Thyroid gland (tissue), 4 donors: Measurements from ENCODE around the gene PTCH1. TPM values are rescaled to one million over a fixed set of nuclear protein-coding genes. Genes with fewer than 3 reads are reported as not detected.

Experiments
- DNase-seq, 2 donors: peaks; one replicate each; pipeline ENCODE4 v3.0.0-alpha.2; 2019
- H3K27ac ChIP-seq, 3 donors: fragments of 200-600 bp; sonication (generic); 1 replicate in 2 of 3; 2 replicates in 1 of 3; pipeline ENCODE4 v1.5.1; 2016 to 2019; ENCODE audit warnings: mild to moderate bottlenecking in 1 of 3, moderate library complexity in 1 of 3
- H3K27me3 ChIP-seq: fragments of 200-600 bp; sonication (generic); one replicate; pipeline ENCODE4 v1.5.1; 2019
- H3K36me3 ChIP-seq, 2 donors: fragments of 200-600 bp; sonication (generic); one replicate each; pipeline ENCODE4 v1.5.1; 2016 to 2019
- H3K4me1 ChIP-seq, 2 donors: fragments of 200-600 bp; sonication (generic); one replicate each; pipeline ENCODE4 v1.5.1; 2017 to 2019
- H3K4me3 ChIP-seq, 3 donors: fragments of 200-600 bp; sonication (generic); replicated peaks in 1 of 3; 1 replicate in 2 of 3; 2 replicates in 1 of 3; pipeline ENCODE4 v1.5.1; 2016; ENCODE audit warnings: mild to moderate bottlenecking in 1 of 3
- H3K9me3 ChIP-seq: fragments of 200-600 bp; sonication (generic); one replicate; pipeline ENCODE4 v1.5.1; 2017
- CTCF ChIP-seq, 6 experiments: fragments of 200-600 bp in 3 of 6; fragments of 450-650 bp in 3 of 6; sonication (generic) in 3 of 6; IDR thresholded peaks; one replicate each; pipeline ENCODE4 v1.5.1; 2016 to 2019; ENCODE audit warnings: antibody characterized with exemption in 6 of 6, mild to moderate bottlenecking in 2 of 6, inconsistent platforms in 1 of 6, moderate library complexity in 1 of 6
- POLR2A ChIP-seq, 2 donors: fragments of 450-650 bp; IDR thresholded peaks; one replicate each; pipeline ENCODE4 v1.6.1; 2017; ENCODE audit warnings: antibody characterized with exemption in 2 of 2, mild to moderate bottlenecking in 2 of 2, moderate library complexity in 1 of 2
- WGBS, 2 donors: methylation state at CpG; one replicate each; pipeline ENCODE4 v1.1.5; 2017; 5-methylcytosine and 5-hydroxymethylcytosine counted together
- intact Hi-C: fragments of 100-400 bp; cut with DNase I; formaldehyde crosslinking; loops from one replicate; pipeline ENCODE4 v1.15.1; 2023
- total RNA-seq, 4 donors: library from RNA; depleted of rRNA; stranded (reverse); fragments of >200 nt; gene quantifications; one replicate each; pipeline ENCODE4 v1.2.3, GENCODE V29; 2016

PTCH1 gene
- total RNA-seq, 4 donors from 2014 or later = 10.7 to 293 (median 16.3) TPM

- Histone ChIP-seq H3K36me3 (no peaks in the 10 kb centered on the region), H3K27ac (no peak overlapping the region), H3K4me1 (peaks cover 20 to 39% of the 10 kb centered on the region in 2 donors), H3K9me3 (no peaks in the 10 kb centered on the region), H3K4me3 (no peak overlapping the region), H3K27me3 (no peaks in the 10 kb centered on the region)
- TF ChIP-seq CTCF (IDR thresholded peaks at IDR 0.05) = no peak
- no peak for TF ChIP-seq POLR2A (IDR thresholded peaks at IDR 0.05)
- intact Hi-C loops = loop anchor here (5.0 kb wide), 1 partner anchor 34 kb away; no protein-coding TSS in a partner anchor
- WGBS, 2 donors = 92 to 93% methylated on average over 12 of the region's 12 CpGs
- DNase-seq = no peak
Measured at GRCh38 chr9:95495961-95496360, 20.8 kb downstream of the PTCH1 start.

DNA sequence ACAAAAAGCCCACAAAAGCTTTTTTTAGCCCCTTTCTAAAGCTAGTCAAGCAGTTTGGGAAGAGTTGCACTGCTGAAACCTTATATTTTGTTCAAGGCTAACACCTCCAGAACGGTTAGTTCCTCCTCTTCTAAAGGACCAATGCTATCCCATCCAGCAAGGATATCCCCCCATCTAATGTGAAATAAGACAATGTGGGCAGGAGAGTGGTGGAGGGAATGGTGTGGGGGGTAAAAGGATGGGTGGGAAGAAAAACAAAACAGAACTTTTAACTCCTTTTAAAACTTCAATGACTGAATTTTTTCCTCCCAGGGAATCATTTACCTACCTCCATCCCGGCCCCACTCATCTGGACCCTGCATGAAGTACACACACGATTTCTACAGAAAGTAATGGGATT, 21.2 kb downstream of the PTCH1 start:
- no peak overlapping the region for H3K27ac ChIP-seq
- intact Hi-C loops = loop anchor here (5.0 kb wide), 1 partner anchor 33 kb away; no protein-coding TSS in a partner anchor
- TF ChIP-seq POLR2A (IDR thresholded peaks at IDR 0.05) (no peak), CTCF (IDR thresholded peaks at IDR 0.05) (no peak)
- no peaks in the 10 kb centered on the region for H3K36me3 ChIP-seq
- no peak overlapping the region for H3K4me3 ChIP-seq
- H3K9me3 ChIP-seq = no peaks in the 10 kb centered on the region
- no peaks in the 10 kb centered on the region for H3K27me3 ChIP-seq
- 90 to 92% methylated on average over 3 of the region's 3 CpGs for WGBS, 2 donors
- no peak for DNase-seq
- peaks cover 20 to 39% of the 10 kb centered on the region in 2 donors for H3K4me1 ChIP-seq

DNA sequence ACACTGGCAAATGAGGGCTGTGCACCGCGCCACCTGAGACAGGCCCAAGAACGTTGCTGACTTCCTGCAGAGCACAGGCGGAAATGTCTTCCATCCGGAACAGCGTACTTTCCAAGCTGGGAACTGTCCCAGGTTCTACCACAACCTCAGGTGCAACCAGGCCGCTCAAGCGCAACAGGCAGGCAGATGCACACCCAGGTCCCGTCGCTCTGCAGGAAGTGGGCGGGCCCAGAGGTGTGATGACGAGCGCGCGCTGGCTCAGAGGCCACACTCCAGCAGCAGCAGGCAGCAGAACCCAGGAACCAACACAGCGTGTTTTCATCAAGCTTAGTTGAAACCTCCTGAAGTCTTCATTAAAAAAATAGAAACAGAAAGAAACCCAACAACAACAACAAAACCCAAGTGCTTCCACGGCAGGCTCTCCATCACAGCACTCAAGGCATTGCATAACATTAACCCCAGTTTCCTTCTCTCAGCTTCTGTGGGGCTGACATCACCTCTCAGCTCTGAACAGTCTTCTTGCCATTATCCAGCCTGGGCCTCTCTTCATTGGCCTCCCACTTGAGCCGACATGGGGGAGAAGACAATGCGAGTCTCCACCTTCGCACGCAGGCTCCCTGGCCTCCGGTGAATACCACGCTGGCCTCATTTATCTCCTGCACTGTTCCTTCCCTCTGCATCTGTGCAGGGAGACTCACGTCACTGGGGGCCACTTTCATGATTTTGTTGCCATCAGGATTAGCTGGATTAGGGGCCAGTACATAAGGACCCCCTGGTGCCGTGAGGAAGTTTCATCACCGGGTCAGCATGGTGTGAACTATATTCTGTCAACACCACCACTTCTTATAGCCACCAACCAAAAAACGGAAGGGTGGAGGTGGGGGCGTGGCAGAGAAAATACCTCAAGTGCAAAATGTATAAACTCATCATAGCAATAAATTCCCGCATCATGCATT, 22.1 kb downstream of the PTCH1 start:
- Histone ChIP-seq H3K4me1 (peaks cover 16 to 31% of the 10 kb centered on the region in 2 donors), H3K27me3 (no peaks in the 10 kb centered on the region), H3K9me3 (no peaks in the 10 kb centered on the region), H3K4me3 (no peak overlapping the region), H3K36me3 (no peaks in the 10 kb centered on the region), H3K27ac (peak overlapping the region; percentile 36 to 64 (median 59))
- peak; percentile 93 to 95 for DNase-seq
- 49 to 57% methylated on average over 27 to 29 of the region's 29 CpGs for WGBS, 2 donors
- intact Hi-C loops = loop anchor here (5.0 kb wide), 1 partner anchor 32 kb away; no protein-coding TSS in a partner anchor
- TF ChIP-seq POLR2A (IDR thresholded peaks at IDR 0.05) = peak in 1 of 2 donors; percentile 51
- TF ChIP-seq CTCF (IDR thresholded peaks at IDR 0.05) = no peak

DNA sequence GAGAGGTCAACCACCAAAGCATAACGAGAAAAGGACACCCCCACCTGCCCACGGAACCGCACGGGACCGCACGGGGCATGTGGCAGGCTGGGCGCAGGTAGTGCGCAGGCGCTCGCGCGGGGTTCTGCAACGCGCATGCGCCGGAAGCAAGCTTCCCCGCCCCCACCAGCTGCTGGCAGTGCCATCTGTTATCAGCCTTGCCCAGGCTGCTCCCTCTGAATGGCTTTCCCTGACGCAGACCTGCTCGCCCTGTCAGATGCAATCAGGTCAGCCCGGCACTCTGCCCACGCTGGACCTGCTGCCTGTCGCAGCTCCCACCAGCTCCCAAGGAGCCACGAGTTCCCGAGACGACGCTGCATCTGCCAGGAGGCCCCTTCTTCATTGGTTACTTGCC, 22.8 kb downstream of the PTCH1 start:
- Histone ChIP-seq H3K36me3 (no peaks in the 10 kb centered on the region), H3K9me3 (no peaks in the 10 kb centered on the region), H3K4me3 (no peak overlapping the region), H3K4me1 (peaks cover 9 to 24% of the 10 kb centered on the region in 2 donors), H3K27me3 (no peaks in the 10 kb centered on the region), H3K27ac (peak overlapping the region; percentile 36 to 59 (median 46))
- intact Hi-C loops = no loop called here
- 89 to 92% methylated on average over 25 to 26 of the region's 26 CpGs for WGBS, 2 donors
- TF ChIP-seq POLR2A (IDR thresholded peaks at IDR 0.05) (no peak), CTCF (IDR thresholded peaks at IDR 0.05) (no peak)
- no peak for DNase-seq

DNA sequence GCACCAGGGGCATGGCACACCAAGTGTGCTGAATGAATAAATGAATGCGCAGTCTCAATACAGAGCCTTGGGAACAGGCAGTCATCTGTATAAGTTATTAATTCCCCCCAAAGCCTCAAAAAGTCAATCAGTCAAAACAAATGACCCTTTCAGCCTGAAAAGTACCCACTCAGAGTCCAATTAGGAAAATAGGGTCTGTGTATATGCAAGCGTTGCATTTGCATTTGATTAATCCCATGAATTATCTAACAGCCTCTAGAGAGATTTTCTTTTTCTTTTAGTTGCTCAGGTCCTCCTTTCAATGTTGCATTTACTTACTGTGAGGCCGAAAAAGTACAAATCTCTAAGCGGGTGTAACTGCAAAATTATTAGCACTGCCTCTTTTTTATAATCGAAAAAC, 23.4 kb downstream of the PTCH1 start:
- H3K4me1 ChIP-seq = peaks cover 5 to 22% of the 10 kb centered on the region in 2 donors
- no peak for TF ChIP-seq POLR2A (IDR thresholded peaks at IDR 0.05)
- no peak for TF ChIP-seq CTCF (IDR thresholded peaks at IDR 0.05)
- no peaks in the 10 kb centered on the region for H3K27me3 ChIP-seq
- H3K36me3 ChIP-seq = no peaks in the 10 kb centered on the region
- H3K27ac ChIP-seq = no peak overlapping the region
- no peak for DNase-seq
- WGBS, 2 donors = 93 to 96% methylated on average over 5 of the region's 5 CpGs
- no peak overlapping the region for H3K4me3 ChIP-seq
- intact Hi-C loops = no loop called here
- H3K9me3 ChIP-seq = no peaks in the 10 kb centered on the region
